Measurements from ENCODE around the gene LRRC23. TPM values are rescaled to one million over a fixed set of nuclear protein-coding genes. Genes with fewer than 3 reads are reported as not detected.
A peak's percentile ranks its signal among the peaks of the same experiment; 100 is the strongest.

Gene LRRC23
- total and polyA plus RNA-seq, 12 donors: 6.9 to 29.0 (median 13.1) TPM

DNA sequence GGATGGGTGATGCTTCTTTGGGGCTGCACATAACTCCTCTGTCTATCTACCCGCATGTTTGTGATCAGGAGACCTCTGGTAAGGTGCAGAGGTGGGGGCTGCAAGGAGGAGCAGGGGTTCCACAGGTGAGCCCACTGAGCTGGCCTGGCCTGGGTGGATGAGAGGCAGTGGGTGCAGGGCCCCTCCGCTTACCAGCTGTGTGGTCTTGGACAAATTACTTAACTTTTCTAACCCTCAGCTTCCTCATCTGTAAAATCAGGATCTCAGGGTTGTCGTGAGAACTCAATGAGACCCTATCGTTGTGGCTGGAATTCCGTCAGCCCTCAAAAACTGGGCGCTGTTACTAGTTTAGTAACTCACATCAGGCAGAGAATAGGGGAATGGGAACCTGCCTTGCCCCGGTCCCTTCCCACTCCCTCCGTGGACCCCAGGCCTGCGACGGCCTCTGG is 54.0 kb downstream of the LRRC23 start:
- Histone ChIP-seq H3K27me3 (no peaks in the 10 kb centered on the region), H3K4me3 (no peak overlapping the region), H3K4me1 (replicated peaks in 1 of 2) (peaks cover 23 to 60% of the 10 kb centered on the region in 2 donors), H3K9me3 (replicated peaks in 1 of 3) (no peaks in the 10 kb centered on the region), H3K27ac (peak overlapping the region in 4 of 5 donors; percentile 26 to 94 (median 52)), H3K36me3 (replicated peaks in 1 of 2) (no peaks in the 10 kb centered on the region)
- peak in 2 of 7 donors; percentile 3 to 16 for DNase-seq
- intact Hi-C loops (cut with DNase I): loop anchor here (10.0 kb wide), 2 partner anchors 84 to 156 kb away; partner anchors contain the start of gene SPSB2 (in 1 of the 2)
- TF ChIP-seq, protein P1, sequence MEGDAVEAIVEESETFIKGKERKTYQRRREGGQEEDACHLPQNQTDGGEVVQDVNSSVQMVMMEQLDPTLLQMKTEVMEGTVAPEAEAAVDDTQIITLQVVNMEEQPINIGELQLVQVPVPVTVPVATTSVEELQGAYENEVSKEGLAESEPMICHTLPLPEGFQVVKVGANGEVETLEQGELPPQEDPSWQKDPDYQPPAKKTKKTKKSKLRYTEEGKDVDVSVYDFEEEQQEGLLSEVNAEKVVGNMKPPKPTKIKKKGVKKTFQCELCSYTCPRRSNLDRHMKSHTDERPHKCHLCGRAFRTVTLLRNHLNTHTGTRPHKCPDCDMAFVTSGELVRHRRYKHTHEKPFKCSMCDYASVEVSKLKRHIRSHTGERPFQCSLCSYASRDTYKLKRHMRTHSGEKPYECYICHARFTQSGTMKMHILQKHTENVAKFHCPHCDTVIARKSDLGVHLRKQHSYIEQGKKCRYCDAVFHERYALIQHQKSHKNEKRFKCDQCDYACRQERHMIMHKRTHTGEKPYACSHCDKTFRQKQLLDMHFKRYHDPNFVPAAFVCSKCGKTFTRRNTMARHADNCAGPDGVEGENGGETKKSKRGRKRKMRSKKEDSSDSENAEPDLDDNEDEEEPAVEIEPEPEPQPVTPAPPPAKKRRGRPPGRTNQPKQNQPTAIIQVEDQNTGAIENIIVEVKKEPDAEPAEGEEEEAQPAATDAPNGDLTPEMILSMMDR (IDR thresholded peaks at IDR 0.05): no peak
- no peak for TF ChIP-seq POLR2A (IDR thresholded peaks at IDR 0.05)
- 60 to 75% (median 72%) methylated on average over 9 to 10 of the region's 10 CpGs for WGBS, 4 donors

DNA sequence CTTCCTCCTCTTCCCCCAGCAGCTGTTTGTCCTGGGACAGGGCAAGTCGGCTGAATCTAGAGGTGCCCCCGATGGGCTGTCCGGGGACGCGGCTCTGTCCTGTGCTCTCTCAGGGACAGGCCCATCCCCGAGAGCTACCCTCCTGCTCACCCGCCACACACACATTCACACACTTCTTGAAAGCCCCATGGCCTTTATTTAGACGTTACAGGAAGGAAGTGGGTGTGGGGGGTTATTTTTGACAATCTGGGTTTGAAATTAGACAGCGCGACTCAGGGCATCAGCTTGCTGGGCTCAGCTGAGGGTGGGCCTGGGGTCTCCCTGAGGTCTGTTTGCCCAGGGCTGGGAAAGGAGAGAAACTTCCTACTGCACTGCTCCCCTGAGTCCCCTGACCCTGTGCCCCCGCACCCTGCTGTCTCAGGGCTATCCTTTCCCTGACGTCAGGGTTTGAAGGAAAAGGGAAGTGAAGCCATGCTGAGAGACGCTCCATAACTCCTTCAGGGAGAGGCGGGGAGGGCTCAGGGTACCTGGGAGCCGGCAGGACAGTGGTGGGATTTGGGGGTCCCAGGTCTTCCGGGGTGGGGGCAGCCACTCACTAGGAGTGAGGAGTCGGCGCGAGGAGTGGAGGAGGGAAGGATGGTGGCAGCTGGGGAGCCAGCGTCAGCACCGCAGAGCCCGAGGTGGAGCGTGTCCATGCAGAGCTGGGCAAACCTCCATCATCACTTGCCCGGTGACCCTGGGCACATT is 54.6 kb downstream of the LRRC23 start:
- TF ChIP-seq, protein P1 (IDR thresholded peaks at IDR 0.05): no peak
- TF ChIP-seq POLR2A (IDR thresholded peaks at IDR 0.05): peak in 1 of 2 donors; percentile 21
- H3K36me3 ChIP-seq (replicated peaks in 1 of 2): no peaks in the 10 kb centered on the region
- peaks cover 20 to 56% of the 10 kb centered on the region in 2 donors for H3K4me1 ChIP-seq (replicated peaks in 1 of 2)
- intact Hi-C loops (cut with DNase I): loop anchor here (10.0 kb wide), 2 partner anchors 84 to 156 kb away; partner anchors contain the start of gene SPSB2 (in 1 of the 2)
- peak overlapping the region in 4 of 5 donors; percentile 26 to 94 (median 52) for H3K27ac ChIP-seq
- no peaks in the 10 kb centered on the region for H3K27me3 ChIP-seq
- peak in 6 of 7 donors; percentile 37 to 60 (median 39) for DNase-seq
- H3K9me3 ChIP-seq (replicated peaks in 1 of 3): no peaks in the 10 kb centered on the region
- 62 to 71% (median 66%) methylated on average over 22 to 24 of the region's 24 CpGs for WGBS, 4 donors
- no peak overlapping the region for H3K4me3 ChIP-seq

DNA sequence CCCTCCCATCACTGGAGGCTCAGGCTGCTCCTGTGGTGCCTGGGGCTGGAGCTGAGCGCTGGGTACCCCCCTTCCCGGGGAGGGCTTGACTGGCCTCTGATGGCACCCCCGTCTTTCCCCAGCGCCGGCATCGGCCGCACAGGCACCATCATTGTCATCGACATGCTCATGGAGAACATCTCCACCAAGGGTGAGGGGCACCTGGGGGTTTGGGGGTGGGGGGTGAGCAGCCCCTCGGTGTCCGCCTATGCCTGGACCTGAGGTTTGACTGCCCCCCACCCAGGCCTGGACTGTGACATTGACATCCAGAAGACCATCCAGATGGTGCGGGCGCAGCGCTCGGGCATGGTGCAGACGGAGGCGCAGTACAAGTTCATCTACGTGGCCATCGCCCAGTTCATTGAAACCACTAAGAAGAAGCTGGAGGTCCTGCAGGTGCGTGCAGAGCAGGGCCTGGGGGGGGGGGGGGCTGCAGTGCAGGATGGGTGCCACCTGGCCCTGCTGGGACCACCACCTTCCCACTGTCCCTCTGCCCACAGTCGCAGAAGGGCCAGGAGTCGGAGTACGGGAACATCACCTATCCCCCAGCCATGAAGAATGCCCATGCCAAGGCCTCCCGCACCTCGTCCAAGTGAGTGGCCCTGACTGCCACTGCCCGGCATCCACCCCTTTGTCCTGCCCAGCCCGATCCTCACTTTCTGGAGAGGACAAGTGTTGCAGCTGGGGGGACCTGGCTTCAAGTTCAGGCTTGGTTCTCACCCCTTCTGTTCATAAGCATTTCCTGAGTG is 55.4 kb downstream of the LRRC23 start:
- Histone ChIP-seq H3K27ac (peak overlapping the region; percentile 35 to 94 (median 77)), H3K4me1 (replicated peaks in 1 of 2) (peaks cover 17 to 52% of the 10 kb centered on the region in 2 donors), H3K27me3 (no peaks in the 10 kb centered on the region), H3K9me3 (replicated peaks in 1 of 3) (no peaks in the 10 kb centered on the region), H3K36me3 (replicated peaks in 1 of 2) (no peaks in the 10 kb centered on the region), H3K4me3 (no peak overlapping the region)
- no peak for TF ChIP-seq POLR2A (IDR thresholded peaks at IDR 0.05)
- TF ChIP-seq, protein P1 (IDR thresholded peaks at IDR 0.05): no peak
- 68 to 86% (median 84%) methylated on average over 12 to 26 of the region's 26 CpGs for WGBS, 4 donors
- intact Hi-C loops (cut with DNase I): loop anchor here (10.0 kb wide), 2 partner anchors 85 to 155 kb away; partner anchors contain the start of gene SPSB2 (in 1 of the 2)
- DNase-seq: peak in 2 of 7 donors; percentile 9 to 27

Data from adrenal gland (tissue), 12 donors.